ENCODE results near the gene IST1. TPM values are rescaled to one million over a fixed set of nuclear protein-coding genes. Genes with fewer than 3 reads are reported as not detected.

IST1 gene
- total RNA-seq, 1 donor from 2014 or later = 309 TPM

- H3K36me3 Mint-ChIP-seq = peaks cover 18% of the 10 kb centered on the region
- peaks cover 54% of the 10 kb centered on the region for H3K4me1 Mint-ChIP-seq
- no peaks in the 10 kb centered on the region for H3K27me3 Mint-ChIP-seq (ENCODE audit: low read depth)
- peak overlapping the region; percentile 86 for H3K27ac Mint-ChIP-seq
- H3K4me3 Mint-ChIP-seq = no peak overlapping the region
- no peak for DNase-seq (ENCODE audit: low spot score in 2 of 2, unreplicated experiment in 2 of 2)
- H3K9me3 Mint-ChIP-seq = no peaks in the 10 kb centered on the region
- no peak for TF ChIP-seq CTCF (IDR thresholded peaks at IDR 0.05; ENCODE audit: unreplicated experiment)
Measured at GRCh38 chr16:71930013-71930563, 34.8 kb downstream of the IST1 start.

GRCh38 chr16:71931001-71931400 is 35.7 kb downstream of the IST1 start:
- no peak for DNase-seq (ENCODE audit: low spot score in 2 of 2, unreplicated experiment in 2 of 2)
- Mint-ChIP-seq H3K4me3 (no peak overlapping the region), H3K9me3 (no peaks in the 10 kb centered on the region), H3K4me1 (peaks cover 54% of the 10 kb centered on the region), H3K27ac (no peak overlapping the region), H3K27me3 (ENCODE audit: low read depth) (no peaks in the 10 kb centered on the region), H3K36me3 (peaks cover 20% of the 10 kb centered on the region)
- TF ChIP-seq CTCF (IDR thresholded peaks at IDR 0.05; ENCODE audit: unreplicated experiment) = no peak

GRCh38 chr16:71931599-71931998 is 36.3 kb downstream of the IST1 start:
- Mint-ChIP-seq H3K9me3 (no peaks in the 10 kb centered on the region), H3K36me3 (peaks cover 18% of the 10 kb centered on the region), H3K4me3 (no peak overlapping the region), H3K4me1 (peaks cover 52% of the 10 kb centered on the region), H3K27ac (peak overlapping the region; percentile 82), H3K27me3 (ENCODE audit: low read depth) (no peaks in the 10 kb centered on the region)
- no peak for DNase-seq (ENCODE audit: low spot score in 2 of 2, unreplicated experiment in 2 of 2)
- TF ChIP-seq CTCF (IDR thresholded peaks at IDR 0.05; ENCODE audit: unreplicated experiment) = no peak

- no peak for DNase-seq (ENCODE audit: low spot score in 2 of 2, unreplicated experiment in 2 of 2)
- H3K27me3 Mint-ChIP-seq (ENCODE audit: low read depth) = no peaks in the 10 kb centered on the region
- H3K36me3 Mint-ChIP-seq = peaks cover 9% of the 10 kb centered on the region
- H3K4me1 Mint-ChIP-seq = peaks cover 39% of the 10 kb centered on the region
- no peak for TF ChIP-seq CTCF (IDR thresholded peaks at IDR 0.05; ENCODE audit: unreplicated experiment)
- no peak overlapping the region for H3K4me3 Mint-ChIP-seq
- no peaks in the 10 kb centered on the region for H3K9me3 Mint-ChIP-seq
- H3K27ac Mint-ChIP-seq = no peak overlapping the region
Measured at GRCh38 chr16:71933017-71933416, 37.7 kb downstream of the IST1 start.

- Mint-ChIP-seq H3K27me3 (ENCODE audit: low read depth) (no peaks in the 10 kb centered on the region), H3K4me3 (no peak overlapping the region), H3K36me3 (peaks cover 6% of the 10 kb centered on the region), H3K4me1 (peaks cover 30% of the 10 kb centered on the region), H3K9me3 (no peaks in the 10 kb centered on the region), H3K27ac (peak overlapping the region; percentile 74)
- no peak for TF ChIP-seq CTCF (IDR thresholded peaks at IDR 0.05; ENCODE audit: unreplicated experiment)
- no peak for DNase-seq (ENCODE audit: low spot score in 2 of 2, unreplicated experiment in 2 of 2)
Measured at GRCh38 chr16:71933913-71934695, 38.8 kb downstream of the IST1 start.

All from mesothelial cell of epicardium (in vitro differentiated cells).